Body of pancreas (tissue), 4 donors: ENCODE data around the gene COX4I2. TPM values are rescaled to one million over a fixed set of nuclear protein-coding genes. Genes with fewer than 3 reads are reported as not detected.

Source experiments
- ATAC-seq: fragments of 150-250 bp; one replicate; pipeline ENCODE4 v1.9.1; 2016
- DNase-seq, 4 donors: peaks; one replicate each; pipeline ENCODE4 v3.0.0-alpha.2; 2019
- H3K27ac ChIP-seq, 4 donors: fragments of 200-600 bp; sonication (generic); 1 replicate in 3 of 4; 2 replicates in 1 of 4; pipeline versions ENCODE4 v1.5.1 to v1.6.1; 2016 to 2019; ENCODE audit warnings: mild to moderate bottlenecking in 1 of 4, mixed read lengths in 1 of 4, moderate library complexity in 1 of 4
- H3K27me3 ChIP-seq, 2 donors: fragments of 200-600 bp; sonication (generic); one replicate each; pipeline ENCODE4 v1.6.0; 2016; ENCODE audit warnings: mild to moderate bottlenecking in 1 of 2
- H3K36me3 ChIP-seq, 2 donors: fragments of 200-600 bp; sonication (generic); replicated peaks in 1 of 2; 2 replicates each; pipeline ENCODE4 v1.5.1; 2016; ENCODE audit warnings: low read depth in 2 of 2; ENCODE audit not compliant: insufficient read depth in 1 of 2
- H3K4me1 ChIP-seq: fragments of 200-600 bp; sonication (generic); one replicate; pipeline ENCODE4 v1.6.0; 2016
- H3K4me3 ChIP-seq, 2 donors: fragments of 200-600 bp; sonication (generic); 1 replicate in 1 of 2; 2 replicates in 1 of 2; pipeline ENCODE4 v1.5.1; 2016 to 2019
- H3K9me3 ChIP-seq, 3 donors: fragments of 200-600 bp; sonication (generic); 1 replicate in 2 of 3; 2 replicates in 1 of 3; pipeline ENCODE4 v1.5.1; 2016
- POLR2A ChIP-seq, 3 donors: fragments of 450-650 bp; IDR thresholded peaks; one replicate each; pipeline ENCODE4 v1.6.1; 2016; ENCODE audit warnings: antibody characterized with exemption in 3 of 3, mild to moderate bottlenecking in 2 of 3
- WGBS, 2 donors: methylation state at CpG; one replicate each; pipeline ENCODE4 v1.1.5; 2017; 5-methylcytosine and 5-hydroxymethylcytosine counted together
- intact Hi-C: fragments of 100-400 bp; cut with DNase I; formaldehyde crosslinking; loops from one replicate; pipeline ENCODE4 v1.15.1; 2023
- total RNA-seq, 2 donors: library from RNA; depleted of rRNA; stranded (reverse); fragments of >200 nt; gene quantifications; one replicate each; pipeline ENCODE4 v1.1.0, GENCODE V29; 2016
- TF ChIP-seq, protein P1 (sequence below), 7 experiments: fragments of 450-650 bp in 4 of 7; fragments of 200-600 bp in 3 of 7; sonication (generic) in 3 of 7; IDR thresholded peaks; one replicate each; pipeline ENCODE4 v1.5.1; 2016 to 2019; ENCODE audit warnings: antibody characterized with exemption in 7 of 7

The COX4I2 gene
- total RNA-seq, 2 donors from 2014 or later = not detected

DNA sequence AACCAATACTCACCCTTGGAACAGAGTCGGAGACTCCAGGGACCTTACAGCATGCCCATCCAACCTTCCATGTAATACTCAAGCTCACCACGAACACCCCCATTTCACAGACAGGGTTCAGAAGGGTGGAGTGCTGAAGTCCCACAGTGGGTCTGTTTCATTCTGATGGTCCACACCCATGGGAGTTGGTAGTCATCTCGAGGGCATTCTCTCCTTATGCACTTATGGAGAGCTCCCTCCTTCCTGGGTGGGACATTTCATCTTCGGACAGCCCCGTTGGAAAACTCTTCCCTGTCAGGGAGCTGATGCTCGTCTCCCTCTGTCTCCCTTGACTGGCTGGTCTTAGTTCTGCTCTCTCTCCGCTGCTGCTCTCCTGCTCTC lies 38.9 kb downstream of the COX4I2 start:
- H3K36me3 ChIP-seq = no peaks in the 10 kb centered on the region
- TF ChIP-seq, protein P1, sequence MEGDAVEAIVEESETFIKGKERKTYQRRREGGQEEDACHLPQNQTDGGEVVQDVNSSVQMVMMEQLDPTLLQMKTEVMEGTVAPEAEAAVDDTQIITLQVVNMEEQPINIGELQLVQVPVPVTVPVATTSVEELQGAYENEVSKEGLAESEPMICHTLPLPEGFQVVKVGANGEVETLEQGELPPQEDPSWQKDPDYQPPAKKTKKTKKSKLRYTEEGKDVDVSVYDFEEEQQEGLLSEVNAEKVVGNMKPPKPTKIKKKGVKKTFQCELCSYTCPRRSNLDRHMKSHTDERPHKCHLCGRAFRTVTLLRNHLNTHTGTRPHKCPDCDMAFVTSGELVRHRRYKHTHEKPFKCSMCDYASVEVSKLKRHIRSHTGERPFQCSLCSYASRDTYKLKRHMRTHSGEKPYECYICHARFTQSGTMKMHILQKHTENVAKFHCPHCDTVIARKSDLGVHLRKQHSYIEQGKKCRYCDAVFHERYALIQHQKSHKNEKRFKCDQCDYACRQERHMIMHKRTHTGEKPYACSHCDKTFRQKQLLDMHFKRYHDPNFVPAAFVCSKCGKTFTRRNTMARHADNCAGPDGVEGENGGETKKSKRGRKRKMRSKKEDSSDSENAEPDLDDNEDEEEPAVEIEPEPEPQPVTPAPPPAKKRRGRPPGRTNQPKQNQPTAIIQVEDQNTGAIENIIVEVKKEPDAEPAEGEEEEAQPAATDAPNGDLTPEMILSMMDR (IDR thresholded peaks at IDR 0.05) = no peak
- no peak for TF ChIP-seq POLR2A (IDR thresholded peaks at IDR 0.05)
- WGBS, 2 donors = 92 to 95% methylated on average over 7 of the region's 7 CpGs
- intact Hi-C loops = no loop called here
- H3K27ac ChIP-seq = peak overlapping the region; percentile 23 to 73 (median 52)
- H3K4me3 ChIP-seq = no peak overlapping the region
- DNase-seq (no peak), ATAC-seq (no peak)
- H3K4me1 ChIP-seq = peaks cover 86% of the 10 kb centered on the region
- no peaks in the 10 kb centered on the region for H3K27me3 ChIP-seq
- no peaks in the 10 kb centered on the region for H3K9me3 ChIP-seq

DNA sequence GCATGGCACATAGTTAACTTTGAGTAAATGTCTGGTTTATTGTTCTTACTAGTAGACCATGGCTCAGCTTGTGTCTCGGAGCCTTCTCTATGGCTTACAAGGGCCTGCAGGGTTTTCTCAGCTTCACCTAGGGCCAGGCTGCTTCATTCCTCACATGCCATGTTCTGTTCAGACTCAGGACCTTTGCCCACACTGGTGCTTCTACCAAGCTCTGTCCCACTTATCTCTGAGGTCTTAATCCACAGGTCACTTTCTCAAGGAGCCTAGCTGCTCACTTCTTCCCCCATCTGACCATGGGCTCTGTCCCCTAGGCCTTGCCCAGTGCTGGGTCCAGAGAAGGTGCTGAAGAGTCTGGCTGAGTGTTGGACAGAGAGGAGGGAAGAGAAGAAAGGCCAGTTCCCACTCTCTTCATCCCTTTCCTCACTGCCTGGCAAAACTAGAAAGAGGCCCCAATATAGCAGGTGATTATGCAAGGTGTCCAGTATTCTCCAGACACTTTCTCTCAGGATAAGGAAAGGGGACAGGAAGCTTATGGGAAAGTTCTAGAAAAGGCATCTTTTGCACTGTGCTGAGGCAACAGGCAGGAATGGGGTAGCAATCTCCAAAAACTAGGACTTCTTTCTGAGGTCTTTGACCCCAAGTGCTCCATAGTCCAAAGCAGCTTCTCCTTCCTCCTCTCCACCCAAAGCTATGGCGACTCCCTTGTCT lies 40.0 kb downstream of the COX4I2 start:
- intact Hi-C loops = no loop called here
- H3K4me3 ChIP-seq = no peak overlapping the region
- no peaks in the 10 kb centered on the region for H3K9me3 ChIP-seq
- no peak for DNase-seq
- no peaks in the 10 kb centered on the region for H3K27me3 ChIP-seq
- ATAC-seq = no peak
- H3K36me3 ChIP-seq = no peaks in the 10 kb centered on the region
- peaks cover 77% of the 10 kb centered on the region for H3K4me1 ChIP-seq
- TF ChIP-seq, protein P1 (IDR thresholded peaks at IDR 0.05) = no peak
- no peak for TF ChIP-seq POLR2A (IDR thresholded peaks at IDR 0.05)
- peak overlapping the region in 2 of 4 donors; percentile 30 to 52 for H3K27ac ChIP-seq
- 97 to 100% methylated on average over 2 of the region's 2 CpGs for WGBS, 2 donors

DNA sequence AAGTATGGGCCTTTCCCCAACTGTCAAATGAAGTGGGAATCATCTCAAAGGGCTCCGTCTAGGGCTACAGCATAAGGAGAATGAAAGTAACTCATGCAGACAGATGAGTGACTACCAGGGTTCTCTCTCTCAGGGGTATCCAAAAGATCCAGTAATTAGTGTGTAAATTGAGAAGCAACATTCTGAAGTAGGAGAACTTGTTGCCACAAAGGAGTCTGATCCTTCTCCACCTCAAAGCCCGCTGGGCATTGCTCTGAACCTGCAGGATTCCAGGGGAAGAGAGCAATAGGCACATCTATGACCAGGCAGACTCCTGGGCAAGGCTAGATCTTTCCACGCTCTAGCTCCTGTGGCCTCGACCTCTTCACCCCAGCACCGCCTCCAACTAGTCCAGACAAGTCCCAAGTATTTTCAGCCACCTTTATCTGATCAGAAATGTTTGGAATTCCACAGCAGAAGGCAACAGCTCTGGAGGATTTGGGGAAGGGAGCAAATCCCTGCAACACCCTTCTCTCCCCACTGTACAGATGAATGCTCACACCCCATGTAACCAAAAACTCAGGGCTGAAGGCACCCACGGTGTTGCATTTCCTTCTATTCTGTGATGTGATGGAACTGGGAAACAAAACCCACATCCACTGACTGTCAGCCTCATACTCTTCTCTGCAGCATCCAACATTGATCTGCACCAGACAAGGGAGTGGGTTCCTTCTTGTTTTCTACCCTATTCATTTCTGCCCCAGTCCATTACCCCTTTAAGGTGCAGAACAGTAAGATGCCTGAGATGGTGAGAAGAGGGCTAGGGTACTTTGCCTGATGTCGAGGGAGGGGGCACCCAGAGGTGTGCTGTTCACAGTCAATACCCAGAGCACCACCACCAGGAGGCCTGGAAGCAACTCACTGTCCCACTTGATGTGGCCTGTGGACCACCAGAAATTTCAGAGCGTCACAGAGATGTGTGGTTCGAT lies 41.0 kb downstream of the COX4I2 start:
- Histone ChIP-seq H3K27ac (peak overlapping the region in 3 of 4 donors; percentile 11 to 52 (median 30)), H3K36me3 (no peaks in the 10 kb centered on the region), H3K9me3 (no peaks in the 10 kb centered on the region), H3K4me3 (no peak overlapping the region), H3K27me3 (no peaks in the 10 kb centered on the region), H3K4me1 (peaks cover 71% of the 10 kb centered on the region)
- intact Hi-C loops = no loop called here
- DNase-seq = peak in 1 of 4 donors; percentile 32
- 48 to 55% methylated on average over 7 to 9 of the region's 9 CpGs for WGBS, 2 donors
- TF ChIP-seq POLR2A (IDR thresholded peaks at IDR 0.05) = no peak
- TF ChIP-seq, protein P1 (IDR thresholded peaks at IDR 0.05) = peak in 1 of 7 experiments; percentile 4
- ATAC-seq = peak; percentile 51

DNA sequence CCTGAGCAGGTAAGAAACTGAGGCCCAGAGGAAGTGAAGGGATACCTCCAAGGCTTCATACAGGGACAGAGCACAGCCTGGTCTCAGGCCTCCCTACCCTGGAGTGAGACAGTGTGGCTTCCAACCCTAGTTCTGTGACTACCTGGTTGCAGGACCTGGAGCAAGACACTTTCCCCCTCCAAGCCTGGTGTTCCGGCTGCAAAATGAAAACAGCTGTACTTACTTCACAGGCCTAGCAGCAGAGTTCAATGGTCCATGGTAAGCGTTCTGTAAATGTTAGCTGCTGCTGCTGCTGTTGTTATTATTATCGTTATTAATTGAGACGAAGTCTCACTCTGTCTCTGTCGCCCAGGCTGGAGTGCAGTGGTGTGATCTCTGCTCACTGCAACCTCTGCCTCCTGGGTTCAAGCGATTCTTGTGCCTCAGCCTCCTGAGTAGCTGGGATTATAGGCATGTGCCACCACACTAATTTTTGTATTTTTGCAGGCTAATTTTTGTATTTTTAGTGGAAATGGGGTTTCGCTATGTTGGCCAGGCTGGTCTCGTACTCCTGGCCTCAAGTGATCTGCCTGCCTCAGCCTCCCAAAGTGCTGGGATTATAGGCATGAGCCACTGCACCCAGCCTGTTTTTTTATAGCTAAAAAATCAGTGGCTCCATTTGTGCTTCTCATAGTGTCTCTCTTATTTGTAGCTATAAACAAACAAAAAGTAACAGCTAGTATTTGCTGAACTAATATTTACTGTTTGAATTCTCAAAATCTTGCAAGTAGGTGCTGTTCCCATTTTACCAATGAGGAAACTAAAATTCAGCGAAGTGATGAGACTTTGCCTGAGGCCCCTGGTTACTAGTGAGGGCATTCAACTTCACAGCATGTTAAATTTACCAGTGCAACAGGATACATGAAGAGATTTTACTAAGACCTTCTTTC lies 41.9 kb downstream of the COX4I2 start:
- TF ChIP-seq, protein P1 (IDR thresholded peaks at IDR 0.05) = no peak
- TF ChIP-seq POLR2A (IDR thresholded peaks at IDR 0.05) = no peak
- no peak overlapping the region for H3K4me3 ChIP-seq
- ATAC-seq (no peak), DNase-seq (no peak)
- H3K27ac ChIP-seq = peak overlapping the region in 3 of 4 donors; percentile 11 to 52 (median 30)
- WGBS, 2 donors = 80 to 82% methylated on average over 9 of the region's 9 CpGs
- intact Hi-C loops = no loop called here
- H3K36me3 ChIP-seq = no peaks in the 10 kb centered on the region
- H3K4me1 ChIP-seq = peaks cover 72% of the 10 kb centered on the region
- no peaks in the 10 kb centered on the region for H3K9me3 ChIP-seq
- H3K27me3 ChIP-seq = no peaks in the 10 kb centered on the region
